ENCODE results near the gene MKRN2.

Gene MKRN2

GRCh38 chr3:12588039-12589009 lies 31.4 kb downstream of the MKRN2 start:
- DNase-seq (no peak), ATAC-seq (no peak)
- no peaks in the 10 kb centered on the region for H3K27me3 Mint-ChIP-seq
- no peak overlapping the region for H3K27ac Mint-ChIP-seq
- no peaks in the 10 kb centered on the region for H3K9me3 Mint-ChIP-seq
- peaks cover 51% of the 10 kb centered on the region for H3K36me3 Mint-ChIP-seq (ENCODE audit: low read depth)
- H3K4me1 Mint-ChIP-seq, result no peaks in the 10 kb centered on the region
- H3K4me3 Mint-ChIP-seq, result no peak overlapping the region

DNA sequence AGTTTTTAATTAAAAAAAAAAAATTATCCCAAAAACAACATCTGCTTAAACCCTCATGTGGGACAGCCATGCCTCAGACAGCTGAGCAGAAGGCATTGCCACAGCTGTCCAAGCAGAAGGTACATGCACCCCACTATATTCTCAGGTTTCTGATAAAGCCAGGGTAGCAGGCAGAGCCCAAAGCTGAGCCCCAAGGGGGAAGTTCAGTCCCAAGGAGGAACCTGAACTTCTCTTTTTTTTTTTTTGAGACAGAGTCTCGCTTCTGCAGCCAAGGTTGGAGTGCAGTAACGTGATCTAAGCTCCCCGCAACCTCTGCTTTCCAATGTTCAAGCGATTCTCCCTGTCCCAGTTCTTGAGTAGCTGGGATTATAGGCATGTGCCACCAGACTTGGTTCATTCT lies 33.2 kb downstream of the MKRN2 start:
- no peak for DNase-seq
- no peak overlapping the region for H3K27ac Mint-ChIP-seq
- peaks cover 52% of the 10 kb centered on the region for H3K36me3 Mint-ChIP-seq (ENCODE audit: low read depth)
- no peaks in the 10 kb centered on the region for H3K27me3 Mint-ChIP-seq
- no peak for ATAC-seq
- no peaks in the 10 kb centered on the region for H3K9me3 Mint-ChIP-seq
- H3K4me1 Mint-ChIP-seq, result no peaks in the 10 kb centered on the region
- H3K4me3 Mint-ChIP-seq, result no peak overlapping the region

DNA sequence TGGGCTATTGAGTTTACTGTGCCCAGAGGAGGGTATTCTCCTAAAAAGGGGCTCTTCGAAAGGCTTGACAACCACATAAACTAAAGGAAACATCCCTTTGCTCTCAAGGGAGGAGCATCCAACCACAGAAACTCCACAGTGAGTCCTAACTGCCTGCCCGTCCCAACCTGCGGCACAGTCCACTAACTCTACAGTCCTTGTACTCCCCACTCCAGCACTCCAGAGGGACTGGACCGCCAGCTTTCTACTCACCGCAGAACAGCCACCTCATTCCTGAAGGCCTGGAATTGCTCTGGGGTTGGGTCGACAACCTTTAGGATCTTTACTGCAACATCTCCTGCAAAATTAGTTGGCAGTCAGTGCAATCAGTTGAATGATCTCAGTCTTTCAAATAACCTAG lies 34.6 kb downstream of the MKRN2 start:
- ATAC-seq (no peak), DNase-seq (no peak)
- H3K4me1 Mint-ChIP-seq, result no peaks in the 10 kb centered on the region
- H3K36me3 Mint-ChIP-seq (ENCODE audit: low read depth), result peaks cover 55% of the 10 kb centered on the region
- H3K9me3 Mint-ChIP-seq, result no peaks in the 10 kb centered on the region
- H3K27me3 Mint-ChIP-seq, result no peaks in the 10 kb centered on the region
- no peak overlapping the region for H3K4me3 Mint-ChIP-seq
- peak overlapping the region; percentile 9 for H3K27ac Mint-ChIP-seq

DNA sequence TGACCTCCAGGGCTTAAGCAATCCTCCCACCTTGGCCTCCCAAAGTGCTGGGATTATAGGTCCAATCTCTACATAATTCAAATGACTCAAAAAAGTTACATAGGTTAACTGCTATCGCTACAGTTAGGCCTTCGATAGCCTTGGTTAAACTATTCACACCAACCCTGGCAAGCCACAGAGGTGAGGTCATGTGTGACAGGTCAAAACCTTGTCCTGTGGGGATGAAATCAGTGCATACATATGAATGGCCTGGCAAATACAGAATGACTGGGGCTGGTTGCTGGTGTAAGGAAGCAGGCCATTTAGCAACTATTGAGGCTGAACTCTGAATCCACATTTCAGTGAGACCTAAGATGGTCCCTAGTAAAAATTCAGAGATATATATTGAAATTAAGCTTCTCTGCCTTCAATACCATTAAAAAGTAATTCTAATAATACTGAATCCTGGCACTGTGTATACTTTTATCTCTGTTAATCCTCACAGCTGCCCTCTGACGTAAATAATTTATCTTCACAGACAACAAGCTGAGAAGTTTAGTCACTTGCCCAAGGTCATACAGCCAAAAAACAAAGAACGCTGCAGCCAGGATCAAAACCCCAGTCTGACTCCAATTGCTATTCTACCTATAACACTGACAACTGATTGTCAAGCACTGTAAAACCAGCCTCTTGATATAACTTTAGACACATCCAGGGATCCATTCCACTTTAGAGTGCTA lies 35.3 kb downstream of the MKRN2 start:
- Mint-ChIP-seq H3K27ac (peak overlapping the region; percentile 9), H3K9me3 (no peaks in the 10 kb centered on the region), H3K27me3 (no peaks in the 10 kb centered on the region), H3K4me3 (no peak overlapping the region), H3K36me3 (ENCODE audit: low read depth) (peaks cover 58% of the 10 kb centered on the region), H3K4me1 (no peaks in the 10 kb centered on the region)
- no peak for DNase-seq
- no peak for ATAC-seq

DNA sequence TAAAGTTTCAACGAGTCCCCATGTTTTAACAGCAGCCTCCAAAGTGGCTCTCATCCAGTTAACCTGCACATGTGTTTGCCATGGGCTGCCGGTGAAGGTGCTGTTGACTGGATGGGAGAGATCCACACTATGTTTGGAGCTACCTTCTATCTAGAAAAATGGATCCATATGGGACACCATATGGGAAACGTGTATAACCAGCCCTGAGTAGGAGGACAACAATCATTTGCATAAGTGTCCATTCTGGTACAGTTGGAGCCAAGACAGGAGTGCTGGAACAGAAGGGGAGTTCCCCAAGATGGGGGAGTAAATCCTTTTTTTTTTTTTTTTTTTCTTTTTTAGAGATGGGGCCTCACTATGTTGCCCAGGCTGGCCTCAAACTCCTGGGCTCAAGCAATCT lies 36.6 kb downstream of the MKRN2 start:
- no peaks in the 10 kb centered on the region for H3K9me3 Mint-ChIP-seq
- no peaks in the 10 kb centered on the region for H3K27me3 Mint-ChIP-seq
- peaks cover 57% of the 10 kb centered on the region for H3K36me3 Mint-ChIP-seq (ENCODE audit: low read depth)
- no peak for DNase-seq
- no peak for ATAC-seq
- no peak overlapping the region for H3K4me3 Mint-ChIP-seq
- H3K4me1 Mint-ChIP-seq, result no peaks in the 10 kb centered on the region
- H3K27ac Mint-ChIP-seq, result peak overlapping the region; percentile 82

- no peaks in the 10 kb centered on the region for H3K9me3 Mint-ChIP-seq
- H3K36me3 Mint-ChIP-seq (ENCODE audit: low read depth), result peaks cover 45% of the 10 kb centered on the region
- no peaks in the 10 kb centered on the region for H3K4me1 Mint-ChIP-seq
- H3K27me3 Mint-ChIP-seq, result no peaks in the 10 kb centered on the region
- ATAC-seq (no peak), DNase-seq (no peak)
- no peak overlapping the region for H3K4me3 Mint-ChIP-seq
- H3K27ac Mint-ChIP-seq, result no peak overlapping the region
Observed at GRCh38 chr3:12598890-12599289, 42.0 kb downstream of the MKRN2 start.

GRCh38 chr3:12601072-12601471 lies 44.2 kb downstream of the MKRN2 start:
- H3K36me3 Mint-ChIP-seq (ENCODE audit: low read depth), result peaks cover 48% of the 10 kb centered on the region
- ATAC-seq, result no peak
- H3K4me3 Mint-ChIP-seq, result no peak overlapping the region
- H3K9me3 Mint-ChIP-seq, result no peaks in the 10 kb centered on the region
- no peak for DNase-seq
- H3K27me3 Mint-ChIP-seq, result no peaks in the 10 kb centered on the region
- H3K27ac Mint-ChIP-seq, result no peak overlapping the region
- no peaks in the 10 kb centered on the region for H3K4me1 Mint-ChIP-seq

GRCh38 chr3:12603969-12604368 lies 47.1 kb downstream of the MKRN2 start:
- DNase-seq (no peak), ATAC-seq (no peak)
- H3K27me3 Mint-ChIP-seq, result no peaks in the 10 kb centered on the region
- peaks cover 19% of the 10 kb centered on the region for H3K4me1 Mint-ChIP-seq
- H3K4me3 Mint-ChIP-seq, result no peak overlapping the region
- peaks cover 54% of the 10 kb centered on the region for H3K36me3 Mint-ChIP-seq (ENCODE audit: low read depth)
- H3K27ac Mint-ChIP-seq, result no peak overlapping the region
- H3K9me3 Mint-ChIP-seq, result no peaks in the 10 kb centered on the region

- ATAC-seq (peak; percentile 27), DNase-seq (no peak)
- H3K27ac Mint-ChIP-seq, result no peak overlapping the region
- H3K27me3 Mint-ChIP-seq, result no peaks in the 10 kb centered on the region
- no peak overlapping the region for H3K4me3 Mint-ChIP-seq
- H3K4me1 Mint-ChIP-seq, result peaks cover 34% of the 10 kb centered on the region
- no peaks in the 10 kb centered on the region for H3K9me3 Mint-ChIP-seq
- H3K36me3 Mint-ChIP-seq (ENCODE audit: low read depth), result peaks cover 46% of the 10 kb centered on the region
Observed at GRCh38 chr3:12608376-12608775, 51.5 kb downstream of the MKRN2 start.

GRCh38 chr3:12611117-12611516 lies 54.2 kb downstream of the MKRN2 start:
- Mint-ChIP-seq H3K4me1 (peaks cover 53% of the 10 kb centered on the region), H3K27me3 (no peaks in the 10 kb centered on the region), H3K36me3 (ENCODE audit: low read depth) (peaks cover 42% of the 10 kb centered on the region), H3K27ac (no peak overlapping the region), H3K4me3 (no peak overlapping the region), H3K9me3 (no peaks in the 10 kb centered on the region)
- DNase-seq (no peak), ATAC-seq (no peak)

GRCh38 chr3:12612514-12613226 lies 55.8 kb downstream of the MKRN2 start:
- H3K27me3 Mint-ChIP-seq, result no peaks in the 10 kb centered on the region
- H3K9me3 Mint-ChIP-seq, result no peaks in the 10 kb centered on the region
- no peak overlapping the region for H3K4me3 Mint-ChIP-seq
- H3K4me1 Mint-ChIP-seq, result peaks cover 49% of the 10 kb centered on the region
- ATAC-seq, result peak; percentile 30
- no peak for DNase-seq
- H3K27ac Mint-ChIP-seq, result peak overlapping the region; percentile 71
- peaks cover 38% of the 10 kb centered on the region for H3K36me3 Mint-ChIP-seq (ENCODE audit: low read depth)

GRCh38 chr3:12613250-12613649 lies 56.4 kb downstream of the MKRN2 start:
- Mint-ChIP-seq H3K9me3 (no peaks in the 10 kb centered on the region), H3K36me3 (ENCODE audit: low read depth) (peaks cover 33% of the 10 kb centered on the region), H3K4me3 (no peak overlapping the region), H3K27ac (peak overlapping the region; percentile 71), H3K4me1 (peaks cover 45% of the 10 kb centered on the region), H3K27me3 (no peaks in the 10 kb centered on the region)
- DNase-seq, result no peak
- ATAC-seq, result peak; percentile 44

DNA sequence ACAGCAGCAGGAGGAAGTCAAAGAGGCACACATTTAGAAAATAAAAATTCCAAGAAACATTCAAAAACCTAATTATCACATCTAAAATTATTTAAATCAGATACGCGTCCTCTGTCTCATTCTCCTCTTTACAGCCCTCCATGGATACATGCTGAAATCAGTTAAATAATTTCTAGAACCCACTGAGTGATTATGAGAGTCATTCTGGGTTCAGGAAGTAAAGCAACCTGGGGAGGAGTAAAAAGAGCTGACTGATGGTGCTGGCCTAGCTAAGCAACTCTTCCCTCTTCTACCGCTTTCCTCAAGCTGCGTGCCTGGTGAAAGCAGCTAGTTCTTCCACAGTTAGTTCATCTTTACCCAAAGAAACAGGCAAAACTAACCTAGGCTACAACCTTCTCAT lies 58.4 kb downstream of the MKRN2 start:
- Mint-ChIP-seq H3K36me3 (ENCODE audit: low read depth) (peaks cover 31% of the 10 kb centered on the region), H3K9me3 (no peaks in the 10 kb centered on the region), H3K27ac (peak overlapping the region; percentile 63), H3K27me3 (no peaks in the 10 kb centered on the region), H3K4me3 (no peak overlapping the region), H3K4me1 (peaks cover 45% of the 10 kb centered on the region)
- ATAC-seq (no peak), DNase-seq (no peak)

GRCh38 chr3:12618426-12618825 lies 61.5 kb downstream of the MKRN2 start:
- DNase-seq, result no peak
- peaks cover 45% of the 10 kb centered on the region for H3K4me1 Mint-ChIP-seq
- H3K27ac Mint-ChIP-seq, result no peak overlapping the region
- H3K36me3 Mint-ChIP-seq (ENCODE audit: low read depth), result peaks cover 27% of the 10 kb centered on the region
- H3K9me3 Mint-ChIP-seq, result no peaks in the 10 kb centered on the region
- no peak overlapping the region for H3K4me3 Mint-ChIP-seq
- ATAC-seq, result no peak
- H3K27me3 Mint-ChIP-seq, result no peaks in the 10 kb centered on the region
